Measurements from ENCODE around the gene RCSD1. TPM values are rescaled to one million over a fixed set of nuclear protein-coding genes. Genes with fewer than 3 reads are reported as not detected.

The RCSD1 gene
- total RNA-seq, 1 experiment from 2014 or later: not detected

GRCh38 chr1:167617153-167618147 is 12.6 kb upstream of the RCSD1 start:
- DNase-seq (ENCODE audit: low read depth): peak; percentile 37

GRCh38 chr1:167618366-167618765 is 11.7 kb upstream of the RCSD1 start:
- no peak for DNase-seq (ENCODE audit: low read depth)

- DNase-seq (ENCODE audit: low read depth): no peak
Observed at GRCh38 chr1:167618789-167619188, 11.2 kb upstream of the RCSD1 start.

GRCh38 chr1:167620002-167620401 is 10.0 kb upstream of the RCSD1 start:
- DNase-seq (ENCODE audit: low read depth): no peak

- DNase-seq (ENCODE audit: low read depth): no peak
Observed at GRCh38 chr1:167621780-167622313, 8.2 kb upstream of the RCSD1 start.

- DNase-seq (ENCODE audit: low read depth): no peak
Observed at GRCh38 chr1:167623951-167624350, 6.1 kb upstream of the RCSD1 start.

- no peak for DNase-seq (ENCODE audit: low read depth)
Observed at GRCh38 chr1:167625040-167625823, 4.8 kb upstream of the RCSD1 start.

GRCh38 chr1:167627615-167627864 is 2.5 kb upstream of the RCSD1 start:
- DNase-seq (ENCODE audit: low read depth): no peak

GRCh38 chr1:167627865-167628641 is 2.0 kb upstream of the RCSD1 start:
- peak; percentile 27 for DNase-seq (ENCODE audit: low read depth)

- no peak for DNase-seq (ENCODE audit: low read depth)
Observed at GRCh38 chr1:167628741-167629515, 1.1 kb upstream of the RCSD1 start.

GRCh38 chr1:167630568-167631385 is 745 bp downstream of the RCSD1 start:
- no peak for DNase-seq (ENCODE audit: low read depth)

GRCh38 chr1:167631386-167631935 is 1.4 kb downstream of the RCSD1 start:
- no peak for DNase-seq (ENCODE audit: low read depth)

- DNase-seq (ENCODE audit: low read depth): no peak
Observed at GRCh38 chr1:167631936-167632614, 2.0 kb downstream of the RCSD1 start.

- DNase-seq (ENCODE audit: low read depth): no peak
Observed at GRCh38 chr1:167633258-167633944, 3.4 kb downstream of the RCSD1 start.

- DNase-seq (ENCODE audit: low read depth): no peak
Observed at GRCh38 chr1:167634435-167634834, 4.4 kb downstream of the RCSD1 start.

GRCh38 chr1:167635156-167635648 is 5.2 kb downstream of the RCSD1 start:
- DNase-seq (ENCODE audit: low read depth): no peak

- DNase-seq (ENCODE audit: low read depth): no peak
Observed at GRCh38 chr1:167635941-167636340, 5.9 kb downstream of the RCSD1 start.

- DNase-seq (ENCODE audit: low read depth): no peak
Observed at GRCh38 chr1:167638064-167638463, 8.0 kb downstream of the RCSD1 start.

All from HT1080 (cell line).